NCI-H2029 (cell line): ENCODE data around the gene TCF19.
"Not testable (repeated sequence)": the region's sequence is repeated elsewhere in the genome, so short reads cannot be mapped to it uniquely, and the experiment has no call there.

Experiments
- DNase-seq: peaks from one replicate; lab custom pipeline; 2025; lab: John Stamatoyannopoulos, UW

Gene TCF19

DNA sequence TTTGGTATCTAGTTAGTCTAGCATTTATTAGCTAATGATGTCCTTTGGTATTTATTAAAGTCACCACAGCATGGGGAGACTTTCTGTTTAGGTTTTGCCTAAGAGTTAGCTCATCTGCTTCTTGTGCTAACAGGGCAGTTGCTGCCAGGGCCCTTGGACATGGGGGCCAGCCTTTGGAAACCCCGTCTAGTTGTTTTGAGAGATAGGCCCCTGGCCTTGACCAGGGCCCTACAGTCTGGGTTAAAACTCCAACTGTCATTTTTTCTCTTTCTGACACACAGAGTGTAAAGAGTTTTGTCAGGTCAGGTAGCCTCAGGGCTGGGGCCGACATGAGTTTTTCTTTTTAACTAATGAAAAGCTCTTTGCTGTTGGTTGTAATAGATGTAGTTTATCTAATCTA, 24.9 kb downstream of the TCF19 start:
- DNase-seq = not testable (repeated sequence)

DNA sequence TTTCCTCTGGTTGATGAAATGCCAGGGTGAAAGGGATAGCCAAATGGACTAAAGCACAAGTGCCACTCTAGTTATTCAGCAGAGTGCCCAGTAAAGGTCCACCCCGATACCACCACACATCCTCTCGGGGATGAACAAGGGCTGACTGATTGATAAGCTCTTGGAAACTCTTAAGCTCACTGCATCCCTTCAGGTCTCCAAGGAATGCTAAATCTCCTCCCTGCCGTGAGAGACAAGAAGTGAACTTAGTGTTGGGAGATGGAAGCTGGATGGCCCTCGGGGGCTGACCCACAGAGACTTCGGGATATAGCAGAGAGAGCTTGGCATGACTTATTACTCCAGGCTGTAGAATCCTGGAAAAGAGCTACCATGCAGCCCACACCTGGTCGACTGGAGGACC, 25.5 kb downstream of the TCF19 start:
- DNase-seq = not testable (repeated sequence)

DNA sequence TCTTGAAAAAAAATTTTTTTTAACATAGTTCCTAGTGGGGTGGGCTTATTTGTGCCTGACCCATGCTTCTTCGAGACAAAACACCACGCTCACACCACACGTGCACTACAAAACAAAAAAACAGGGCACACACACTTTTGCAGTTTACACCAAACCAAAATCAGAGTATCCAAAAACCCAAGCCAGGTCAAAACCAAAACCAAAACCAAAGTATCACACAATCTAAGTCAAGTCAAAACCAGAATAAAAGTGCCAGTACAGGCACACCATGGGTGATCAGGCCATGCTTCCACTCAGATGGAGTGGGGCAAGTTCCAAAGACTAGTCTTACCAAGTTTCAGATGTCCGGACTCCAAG, 27.3 kb downstream of the TCF19 start:
- not testable (repeated sequence) for DNase-seq

DNA sequence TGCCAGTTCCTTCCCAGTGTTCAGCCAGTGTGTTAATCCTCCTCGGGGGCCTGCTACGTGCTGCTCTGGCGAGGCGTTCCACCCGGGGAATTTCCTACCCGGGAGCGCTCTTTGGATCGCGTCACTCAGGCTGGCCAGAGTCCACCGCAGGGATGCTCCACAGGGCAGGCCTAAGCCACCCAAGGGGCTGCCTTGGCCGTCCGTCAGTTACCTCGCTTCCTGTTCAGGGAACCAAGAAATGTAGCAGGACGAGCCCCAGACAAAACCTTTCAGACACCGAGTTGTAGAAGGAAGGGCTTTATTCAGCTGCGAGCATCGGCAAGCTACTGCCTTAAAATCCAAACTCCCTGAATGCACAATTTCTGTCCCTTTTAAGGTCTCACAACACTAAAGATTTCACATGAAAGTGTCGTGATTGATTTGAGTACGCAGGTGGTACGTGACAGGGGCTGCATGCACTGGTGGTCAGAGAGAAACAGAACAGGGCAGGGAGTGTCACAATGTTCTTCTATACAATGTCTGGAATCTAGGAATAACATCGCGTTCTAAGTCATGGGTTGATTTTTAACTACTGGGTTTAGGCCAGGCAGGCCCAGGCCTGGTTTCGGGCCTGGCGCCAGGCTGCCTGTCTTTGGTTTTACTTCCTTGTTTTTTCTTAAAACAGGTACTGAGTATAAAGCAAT, 27.8 kb downstream of the TCF19 start:
- DNase-seq = no peak

DNA sequence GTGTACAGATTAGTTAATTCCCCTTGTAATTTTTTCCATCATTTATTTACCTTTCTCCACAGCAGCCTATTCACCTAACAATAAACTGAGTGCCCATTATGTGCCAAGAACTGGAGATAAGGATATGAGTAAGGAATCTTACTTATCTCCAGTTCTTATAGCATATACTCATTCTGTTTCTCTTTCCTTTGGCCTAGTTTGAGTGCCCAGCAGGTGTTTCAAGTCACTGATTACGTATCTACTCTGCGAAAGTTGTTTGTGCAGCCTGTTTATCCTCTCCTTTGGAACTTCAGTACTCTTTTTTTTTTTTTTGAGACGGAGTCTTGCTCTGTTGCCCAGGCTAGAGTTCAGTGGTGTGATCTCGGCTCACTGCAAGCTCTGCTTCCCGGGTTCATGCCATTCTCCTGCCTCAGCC, 29.4 kb downstream of the TCF19 start:
- no peak for DNase-seq

DNA sequence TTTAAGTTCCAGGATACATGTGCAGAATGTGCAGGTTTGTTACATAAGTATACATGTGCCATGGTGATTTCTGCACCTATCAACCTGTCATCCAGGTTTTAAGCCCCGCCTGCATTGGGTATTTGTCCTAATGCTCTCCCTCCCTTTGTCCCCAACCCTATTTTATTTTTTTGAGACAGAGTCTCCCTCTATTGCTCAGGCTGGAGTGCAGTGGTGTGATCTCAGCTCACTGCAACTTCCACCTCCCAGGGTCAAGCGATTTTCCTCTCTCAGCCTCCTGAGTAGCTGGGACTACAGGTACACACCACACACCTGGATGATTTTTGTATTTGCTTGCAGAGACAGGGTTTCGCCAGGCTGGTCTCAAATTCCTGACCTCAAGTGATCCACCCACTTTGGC, 30.8 kb downstream of the TCF19 start:
- not testable (repeated sequence) for DNase-seq

DNA sequence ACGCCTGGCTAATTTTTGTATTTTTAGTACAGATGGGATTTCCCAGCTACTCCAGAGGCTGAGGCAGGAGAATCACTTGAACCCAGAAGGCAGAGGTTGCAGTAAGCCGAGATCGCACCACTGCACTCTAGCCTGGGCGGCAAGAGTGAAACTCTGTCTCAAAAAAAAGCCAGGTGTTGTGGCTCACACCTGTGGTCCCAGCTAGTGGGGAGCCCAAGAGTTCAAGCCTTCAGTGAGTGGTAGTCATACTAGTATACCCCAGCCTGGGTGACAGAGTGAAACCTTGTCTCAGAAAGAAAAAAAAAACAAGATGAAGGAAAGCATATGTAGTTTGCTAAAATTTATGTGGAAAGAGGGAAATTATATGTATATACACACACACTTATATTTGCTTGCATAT, 32.1 kb downstream of the TCF19 start:
- no peak for DNase-seq

DNA sequence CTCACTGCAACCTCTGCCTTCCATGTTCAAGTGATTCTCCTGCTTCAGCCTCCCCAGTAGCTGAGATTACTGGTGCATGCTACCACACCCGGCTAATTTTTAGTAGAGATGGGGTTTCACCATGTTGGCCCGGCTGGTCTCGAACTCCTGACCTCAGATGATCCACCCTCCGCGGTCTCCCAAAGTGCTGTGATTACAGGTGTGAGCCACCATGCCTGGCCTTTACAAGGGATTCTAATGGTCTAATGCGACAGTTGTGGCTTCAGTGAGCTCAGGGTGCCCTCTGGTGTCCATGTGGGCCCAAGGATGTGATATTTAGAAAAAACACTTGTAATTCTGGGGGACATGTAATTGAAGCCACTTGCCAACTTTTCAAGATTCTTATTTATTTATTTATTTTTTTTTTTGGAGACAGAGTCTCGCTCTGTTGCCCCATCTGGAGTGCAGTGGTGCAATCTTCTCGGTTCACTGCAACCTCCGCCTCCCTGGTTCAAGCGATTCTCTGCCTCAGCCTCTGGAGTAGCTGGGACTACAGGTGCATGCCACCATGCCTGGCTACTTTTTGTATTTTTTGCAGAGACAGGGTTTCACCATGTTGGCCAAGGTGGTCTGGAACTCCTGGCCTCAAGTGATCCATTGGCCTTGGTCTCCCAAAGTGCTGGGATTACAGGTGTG, 34.2 kb downstream of the TCF19 start:
- peak; percentile 60 for DNase-seq

DNA sequence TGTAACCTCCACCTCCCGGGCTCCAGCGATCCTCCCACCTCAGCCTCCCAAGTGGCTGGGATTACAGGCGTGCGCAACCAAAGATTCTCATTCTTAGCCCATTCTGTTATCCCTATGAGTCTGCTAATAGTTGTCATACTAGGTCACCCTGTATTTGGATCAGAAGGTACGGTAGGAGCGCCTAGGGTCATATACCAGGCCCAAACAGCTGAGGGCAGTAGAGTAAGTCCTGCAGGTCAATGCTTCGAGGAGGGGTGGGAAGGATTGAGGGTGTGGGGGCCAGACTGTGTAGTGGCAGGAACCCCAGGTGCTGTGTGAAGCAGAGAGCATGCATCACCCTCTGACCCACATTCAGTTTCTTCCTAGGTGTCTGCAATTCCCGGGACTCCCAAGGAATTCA, 34.8 kb downstream of the TCF19 start:
- DNase-seq = no peak

DNA sequence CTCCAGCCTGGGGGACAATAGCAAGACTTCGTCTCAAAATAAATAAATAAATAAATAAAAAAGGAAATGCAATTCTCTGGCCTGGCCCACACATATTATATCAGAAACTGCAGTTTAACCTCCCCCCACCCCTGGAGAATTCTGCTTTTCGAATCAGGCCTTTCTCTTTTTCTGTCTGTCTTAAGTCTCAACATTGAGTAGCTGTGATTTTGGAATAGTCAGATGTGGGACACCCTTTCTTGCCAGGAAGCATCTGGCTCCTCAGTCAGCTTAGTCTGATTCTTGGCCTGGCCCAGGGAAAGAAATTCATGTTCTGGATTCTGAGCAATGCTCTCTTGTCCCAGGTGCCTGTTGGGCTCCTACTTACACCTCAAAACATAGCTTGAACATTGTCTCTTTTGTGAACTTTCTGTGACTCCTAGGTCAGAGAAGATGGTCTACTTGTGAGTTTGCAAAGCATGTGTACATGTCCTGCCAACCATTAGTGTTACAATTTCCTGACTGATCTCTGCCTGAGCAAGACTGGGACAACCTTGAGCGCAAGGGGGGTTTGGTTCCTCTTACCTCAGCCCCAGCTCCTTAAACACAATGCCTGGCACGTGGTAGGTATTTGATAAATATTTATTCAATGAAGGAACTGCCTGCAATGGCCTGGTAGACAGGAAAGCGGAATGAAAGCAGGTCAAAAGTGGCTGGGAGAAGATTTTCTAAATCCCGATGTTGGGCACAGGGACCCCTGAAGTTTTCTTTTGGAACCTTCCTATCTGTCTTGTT, 35.9 kb downstream of the TCF19 start:
- DNase-seq = no peak

DNA sequence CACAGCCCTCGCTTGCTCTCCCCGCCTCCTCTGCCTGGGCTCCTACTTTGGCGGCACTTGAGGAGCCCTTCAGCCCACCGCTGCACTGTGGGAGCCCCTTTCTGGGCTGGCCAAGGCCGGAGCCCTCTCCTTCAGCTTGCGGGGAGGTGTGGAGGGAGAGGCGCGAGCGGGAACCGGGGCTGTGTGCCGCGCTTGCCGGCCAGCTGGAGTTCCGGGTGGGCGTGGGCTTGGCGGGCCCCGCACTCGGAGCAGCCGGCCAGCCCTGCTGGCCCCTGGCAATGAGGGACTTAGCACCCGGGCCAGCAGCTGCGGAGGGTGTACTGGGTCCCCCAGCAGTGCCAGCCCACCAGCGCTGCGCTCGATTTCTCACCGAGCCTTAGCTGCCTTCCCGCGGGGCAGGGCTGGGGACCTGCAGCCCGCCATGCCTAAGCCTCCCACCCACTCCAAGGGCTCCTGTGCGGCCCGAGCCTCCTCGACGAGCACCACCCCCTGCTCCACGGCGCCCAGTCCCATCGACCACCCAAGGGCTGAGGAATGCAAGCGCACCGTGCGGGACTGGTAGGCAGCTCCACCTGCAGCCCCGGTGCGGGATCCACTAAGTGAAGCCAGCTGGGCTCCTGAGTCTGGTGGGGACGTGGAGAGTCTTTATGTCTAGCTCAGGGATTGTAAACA, 37.1 kb downstream of the TCF19 start:
- DNase-seq = not testable (repeated sequence)

DNA sequence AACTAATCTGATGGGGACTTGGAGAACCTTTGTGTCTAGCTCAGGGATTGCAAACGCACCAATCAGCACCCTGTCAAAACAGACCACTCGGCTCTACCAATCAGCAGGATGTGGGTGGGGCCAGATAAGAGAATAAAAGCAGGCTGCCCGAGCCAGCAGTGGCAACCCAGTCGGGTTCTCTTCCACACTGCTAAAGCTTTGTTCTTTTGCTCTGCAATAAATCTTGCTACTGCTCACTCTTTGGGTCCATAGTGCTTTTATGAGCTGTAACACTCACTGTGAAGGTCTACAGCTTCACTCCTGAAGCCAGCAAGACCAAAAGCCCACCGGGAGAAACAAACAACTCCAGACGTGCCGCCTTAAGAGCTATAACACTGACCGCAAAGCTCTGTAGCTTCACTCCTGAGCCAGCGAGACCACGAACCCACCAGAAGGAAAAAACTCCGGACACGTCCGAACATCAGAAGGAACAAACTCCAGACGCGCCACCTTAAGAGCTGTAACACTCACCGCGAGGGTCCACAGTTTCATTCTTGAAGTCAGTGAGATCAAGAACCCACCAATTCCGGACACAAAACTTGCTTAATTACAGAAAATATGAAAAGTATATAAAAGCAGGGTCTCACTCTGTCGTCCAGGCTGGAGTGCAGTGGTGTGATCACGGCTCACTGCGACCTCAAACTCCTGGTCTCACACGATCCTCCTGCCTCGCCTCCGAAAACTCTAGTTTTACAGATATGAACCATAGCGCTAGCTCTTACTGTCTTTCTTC, 38.0 kb downstream of the TCF19 start:
- DNase-seq = not testable (repeated sequence)

DNA sequence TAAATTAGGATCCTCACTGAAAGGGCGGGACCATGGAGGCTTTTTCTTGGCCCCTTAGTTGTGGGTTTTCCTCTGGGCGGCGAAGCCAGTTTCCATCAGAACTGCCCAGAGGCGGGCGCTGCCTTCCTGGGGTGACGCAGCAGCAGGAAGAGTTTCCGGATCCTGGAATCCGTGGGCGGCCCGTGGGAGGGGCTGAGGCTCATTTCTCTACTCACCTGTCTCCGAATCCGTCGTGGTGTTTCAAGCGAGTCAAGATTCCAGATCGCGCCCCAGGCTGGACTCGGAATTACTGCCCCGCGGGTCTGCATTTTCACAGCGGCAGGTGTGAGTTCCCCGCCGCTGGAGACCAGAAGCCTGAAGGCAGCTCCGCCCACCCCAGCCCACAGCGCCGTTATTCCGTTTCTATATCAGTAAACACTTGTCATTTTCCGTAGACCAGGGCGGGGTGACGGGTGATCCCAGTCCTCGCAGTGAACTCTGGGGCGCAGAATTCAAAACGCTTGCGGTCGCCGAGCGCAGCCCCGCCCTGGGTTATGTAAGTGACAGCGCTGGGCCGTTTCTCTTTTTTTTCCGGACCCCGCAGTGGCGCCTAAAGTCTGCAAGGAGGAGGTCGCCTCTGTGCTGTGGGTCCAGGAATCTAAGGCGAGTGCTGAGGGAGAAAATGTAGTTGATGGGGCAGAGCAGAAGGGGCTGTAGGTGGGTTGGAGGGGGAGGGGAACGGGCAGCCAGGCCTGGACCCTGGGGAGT, 39.3 kb downstream of the TCF19 start:
- DNase-seq = peak; percentile 93

DNA sequence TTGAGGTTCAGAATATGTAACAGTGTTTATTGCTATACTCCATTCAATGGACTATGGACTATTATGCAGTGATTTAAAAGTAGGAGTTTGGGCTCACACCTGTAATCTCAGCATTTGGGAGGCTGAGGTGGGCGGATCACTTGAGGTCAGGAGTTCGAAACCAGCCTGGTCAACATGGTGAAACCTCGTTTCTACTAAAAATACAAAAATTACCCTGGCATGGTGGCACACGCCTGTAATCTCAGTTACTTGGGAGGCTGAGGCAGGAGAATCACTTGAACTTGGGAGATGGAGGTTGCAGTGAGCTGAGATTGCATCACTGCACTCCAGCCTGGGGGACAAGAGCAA, 40.7 kb downstream of the TCF19 start:
- not testable (repeated sequence) for DNase-seq

DNA sequence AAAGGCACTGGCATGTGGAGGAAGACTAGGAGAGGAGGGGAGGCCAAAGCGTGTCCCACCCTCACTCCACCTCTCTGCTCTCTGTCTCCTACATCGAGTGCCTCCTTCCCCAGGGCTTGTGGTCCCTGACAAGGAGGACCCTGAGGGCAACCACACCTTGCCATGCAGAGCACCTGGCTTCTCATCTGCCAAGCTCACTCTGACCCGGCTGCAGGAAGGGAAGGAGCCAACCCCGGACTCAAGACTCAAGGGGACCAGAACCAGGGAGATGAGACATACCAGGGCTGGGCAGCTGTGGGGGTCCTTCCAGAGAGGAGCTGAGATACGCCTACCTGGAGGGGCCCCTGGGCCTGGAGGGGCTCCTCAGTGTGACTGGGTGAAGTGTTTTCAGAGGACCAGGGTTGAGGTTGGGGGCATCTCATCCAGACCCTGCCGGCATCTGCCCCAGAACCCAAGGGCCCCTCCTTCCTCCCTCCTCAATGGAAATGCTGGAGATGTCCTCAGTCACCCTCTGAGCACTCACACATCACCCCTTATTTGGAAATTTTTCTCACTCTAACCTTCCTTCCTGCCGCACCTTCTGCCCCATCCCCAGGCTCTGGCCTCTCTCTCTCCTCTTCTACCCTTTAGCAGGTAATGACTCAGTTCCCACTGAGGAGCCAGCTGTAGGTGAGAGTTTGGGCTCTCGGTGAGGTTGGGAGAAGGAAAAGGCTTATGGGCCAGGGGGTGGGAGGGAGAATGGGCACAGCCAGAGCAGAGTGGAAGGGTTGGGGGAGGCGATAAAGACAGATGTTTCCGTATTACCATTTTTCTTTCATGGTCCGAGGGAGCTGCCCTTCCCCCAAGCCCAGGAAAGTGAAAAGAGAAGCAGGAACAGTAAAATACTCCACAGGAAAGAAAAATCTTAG, 44.1 kb downstream of the TCF19 start:
- DNase-seq = peak; percentile 73

DNA sequence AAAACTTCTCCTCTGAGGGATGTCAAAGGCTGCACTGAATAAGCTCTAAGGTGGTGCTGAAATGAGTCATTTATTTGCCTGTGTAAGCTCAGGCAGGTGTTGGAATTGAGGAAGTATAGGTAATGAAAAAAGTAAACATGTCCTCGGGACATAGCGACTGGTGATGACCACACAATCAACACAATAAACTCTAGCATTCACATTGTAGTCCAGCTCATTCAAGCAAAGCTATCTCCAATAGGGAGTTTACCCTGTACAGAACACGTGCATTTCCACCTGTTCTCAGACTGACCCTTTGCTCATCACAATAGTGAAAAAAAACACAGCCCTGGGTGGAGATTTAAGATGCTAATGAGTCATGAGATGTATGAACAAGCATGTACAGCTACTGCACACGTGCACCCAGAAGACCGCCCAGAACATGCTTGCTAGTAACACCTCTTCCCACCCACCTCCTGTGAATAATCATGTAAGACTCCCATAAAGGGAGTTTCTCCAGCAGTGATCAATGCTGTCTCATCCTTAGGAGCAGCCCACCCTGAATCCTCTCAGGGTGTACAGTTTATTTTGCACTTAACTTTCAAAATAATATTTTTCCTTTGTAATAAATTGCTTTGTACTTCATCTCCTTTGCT, 45.1 kb downstream of the TCF19 start:
- DNase-seq = peak; percentile 99

DNA sequence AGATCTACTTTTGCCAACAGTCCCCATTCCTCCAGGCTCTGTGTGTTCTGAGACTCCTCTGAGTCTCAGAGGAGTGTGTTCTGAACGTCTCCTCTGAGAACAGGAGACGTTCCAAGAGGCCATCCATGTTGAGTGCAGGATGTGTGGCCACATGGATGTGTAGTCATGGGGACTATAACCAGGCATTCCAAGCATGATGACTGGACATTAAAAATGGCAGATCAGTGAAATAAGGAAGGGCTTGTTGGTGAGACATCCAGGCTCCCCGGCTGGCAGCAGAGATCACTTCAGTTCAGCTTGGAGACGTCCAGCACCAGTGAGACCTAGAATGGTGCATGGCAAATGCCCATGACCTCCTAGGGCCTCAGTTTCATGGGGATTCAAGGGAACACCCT, 46.4 kb downstream of the TCF19 start:
- DNase-seq = peak; percentile 51

DNA sequence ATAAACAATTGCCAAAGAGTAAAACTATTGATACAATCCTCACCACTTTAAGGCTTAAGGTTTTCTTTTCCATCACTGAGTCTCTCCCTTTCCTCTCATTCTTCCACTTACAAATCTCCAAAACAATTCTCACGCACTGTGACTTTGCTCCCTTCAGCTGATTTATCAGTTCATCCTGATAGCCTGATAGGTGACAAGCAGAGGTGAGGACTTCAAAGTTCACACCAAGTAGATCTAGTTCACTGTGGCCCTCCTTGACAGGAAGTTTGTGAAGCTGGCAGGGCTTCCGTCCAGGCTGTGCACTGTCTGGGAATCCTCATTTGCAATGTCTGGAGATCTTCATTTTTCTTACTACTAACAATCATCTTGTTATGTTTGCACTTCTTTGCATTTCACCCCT, 47.2 kb downstream of the TCF19 start:
- no peak for DNase-seq

DNA sequence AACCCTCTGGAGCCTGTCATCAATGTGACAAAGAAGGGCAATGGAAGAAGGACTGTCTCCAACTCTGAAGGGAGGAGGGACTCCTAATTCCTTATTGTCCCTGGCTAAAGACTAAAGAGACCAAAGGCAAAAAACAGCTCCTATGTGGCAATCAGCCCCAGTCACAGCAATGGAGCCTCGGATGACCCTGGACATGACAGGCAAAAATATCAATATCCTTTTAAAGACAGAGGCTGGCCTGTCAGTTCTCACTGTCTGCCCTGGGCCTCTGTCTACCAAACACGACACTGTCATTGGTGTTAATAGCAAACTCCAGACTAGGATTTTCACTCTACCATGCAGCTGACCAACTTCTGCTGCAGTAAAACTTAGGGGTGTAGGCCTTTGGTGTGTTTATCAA, 50.1 kb downstream of the TCF19 start:
- no peak for DNase-seq

DNA sequence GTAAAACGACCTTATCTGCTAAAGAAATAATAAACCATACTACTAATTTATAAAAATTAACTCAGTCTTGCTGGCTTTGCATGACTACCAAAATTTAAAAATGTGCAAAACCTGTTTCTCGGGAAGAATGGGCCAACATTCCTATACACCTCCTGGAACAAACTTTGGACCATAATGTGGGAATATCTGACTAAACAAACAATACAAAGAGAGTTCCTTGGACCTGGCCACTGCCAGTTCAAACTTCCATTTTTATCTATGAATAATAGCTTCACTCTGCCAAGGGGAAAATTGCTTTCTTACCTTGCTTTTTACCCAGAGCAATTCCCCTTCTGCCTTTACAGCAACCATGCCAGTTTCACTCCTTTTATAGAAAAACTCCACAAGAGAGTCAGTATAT, 50.7 kb downstream of the TCF19 start:
- DNase-seq = no peak
